ENCODE data around the gene NPEPL1.
"Not testable (repeated sequence)": the region's sequence is repeated elsewhere in the genome, so short reads cannot be mapped to it uniquely, and the experiment has no call there.

Gene NPEPL1

GRCh38 chr20:58692579-58693225 lies at the start of gene NPEPL1:
TSS of gene NPEPL1 (plus strand) at chr20:58692800. CDS start at chr20:58692901, 101 bp downstream.
- peak; percentile 2 for DNase-seq

- DNase-seq: not testable (repeated sequence)
Measured at GRCh38 chr20:58642896-58643295, 49.7 kb upstream of the NPEPL1 start.

- DNase-seq: no peak
Measured at GRCh38 chr20:58645412-58645968, 47.1 kb upstream of the NPEPL1 start.

- DNase-seq: no peak
Measured at GRCh38 chr20:58646257-58646656, 46.3 kb upstream of the NPEPL1 start.

GRCh38 chr20:58646703-58647102 lies 45.9 kb upstream of the NPEPL1 start:
- DNase-seq: no peak

- DNase-seq: no peak
Measured at GRCh38 chr20:58647162-58647795, 45.3 kb upstream of the NPEPL1 start.

GRCh38 chr20:58647796-58648501 lies 44.7 kb upstream of the NPEPL1 start:
- DNase-seq: no peak

- DNase-seq: not testable (repeated sequence)
Measured at GRCh38 chr20:58648502-58648825, 44.1 kb upstream of the NPEPL1 start.

GRCh38 chr20:58649288-58650180 lies 43.1 kb upstream of the NPEPL1 start:
- DNase-seq: no peak

- no peak for DNase-seq
Measured at GRCh38 chr20:58650181-58650775, 42.3 kb upstream of the NPEPL1 start.

- DNase-seq: peak; percentile 85
Measured at GRCh38 chr20:58650776-58651558, 41.6 kb upstream of the NPEPL1 start, which contains the start of gene STX16. TSS of gene STX16 (plus strand) at chr20:58651283. CDS start at chr20:58652007, 724 bp downstream.

- DNase-seq: peak; percentile 41
Measured at GRCh38 chr20:58651559-58651945, 41.0 kb upstream of the NPEPL1 start.

GRCh38 chr20:58651946-58652605 lies 40.5 kb upstream of the NPEPL1 start:
- peak; percentile 59 for DNase-seq

- no peak for DNase-seq
Measured at GRCh38 chr20:58652606-58653294, 39.9 kb upstream of the NPEPL1 start.

GRCh38 chr20:58654337-58654736 lies 38.3 kb upstream of the NPEPL1 start:
- no peak for DNase-seq

GRCh38 chr20:58655328-58656107 lies 37.1 kb upstream of the NPEPL1 start:
- DNase-seq: no peak

GRCh38 chr20:58656831-58657230 lies 35.8 kb upstream of the NPEPL1 start:
- no peak for DNase-seq

GRCh38 chr20:58657262-58657661 lies 35.3 kb upstream of the NPEPL1 start:
- DNase-seq: no peak

- no peak for DNase-seq
Measured at GRCh38 chr20:58657986-58658385, 34.6 kb upstream of the NPEPL1 start.
